Spleen (tissue), 11 donors: ENCODE results near the gene CAMKV. TPM values are rescaled to one million over a fixed set of nuclear protein-coding genes. Genes with fewer than 3 reads are reported as not detected.

ENCODE experiments used
- DNase-seq: peaks from one replicate; pipeline ENCODE4 v3.0.0-alpha.2; 2020
- H3K27ac ChIP-seq, 8 donors: fragments of 200-600 bp; sonication (generic) in 7 of 8; 1 replicate in 4 of 8; 2 replicates in 4 of 8; pipeline versions ENCODE4 v1.5.0 to v1.8.0; 2016 to 2021; ENCODE audit warnings: inconsistent platforms in 4 of 8, mild to moderate bottlenecking in 4 of 8, moderate library complexity in 1 of 8
- H3K27me3 ChIP-seq, 7 donors: fragments of 200-600 bp; sonication (generic) in 6 of 7; replicated peaks in 1 of 7; 1 replicate in 4 of 7; 2 replicates in 3 of 7; pipeline versions ENCODE4 v1.5.0 to v1.8.0; 2016 to 2021; ENCODE audit warnings: inconsistent platforms in 3 of 7, mild to moderate bottlenecking in 1 of 7
- H3K36me3 ChIP-seq, 6 donors: fragments of 200-600 bp; sonication (generic) in 5 of 6; 1 replicate in 4 of 6; 2 replicates in 2 of 6; pipeline versions ENCODE4 v1.5.0 to v1.8.0; 2016 to 2021; ENCODE audit warnings: inconsistent platforms in 2 of 6
- H3K4me1 ChIP-seq, 6 donors: fragments of 200-600 bp; sonication (generic) in 5 of 6; 1 replicate in 3 of 6; 2 replicates in 3 of 6; pipeline versions ENCODE4 v1.5.0 to v1.8.0; 2016 to 2021; ENCODE audit warnings: inconsistent platforms in 3 of 6
- H3K4me3 ChIP-seq, 8 donors: fragments of 200-600 bp; sonication (generic) in 7 of 8; 1 replicate in 4 of 8; 2 replicates in 4 of 8; pipeline versions ENCODE4 v1.5.0 to v1.8.0; 2016 to 2021; ENCODE audit warnings: inconsistent platforms in 4 of 8, mild to moderate bottlenecking in 4 of 8, moderate library complexity in 2 of 8
- H3K9me3 ChIP-seq, 8 donors: fragments of 200-600 bp; sonication (generic) in 7 of 8; 1 replicate in 4 of 8; 2 replicates in 4 of 8; pipeline versions ENCODE4 v1.5.0 to v1.8.0; 2016 to 2021; ENCODE audit warnings: inconsistent platforms in 4 of 8
- POLR2A ChIP-seq, 3 donors: fragments of 450-650 bp; IDR thresholded peaks; one replicate each; pipeline ENCODE4 v1.5.1; 2017; ENCODE audit warnings: antibody characterized with exemption in 3 of 3, mild to moderate bottlenecking in 1 of 3
- POLR2AphosphoS5 ChIP-seq, 3 donors: sonication (generic); formaldehyde crosslinking; IDR thresholded peaks; one replicate each; pipeline ENCODE4 v1.5.1; 2017; ENCODE audit warnings: antibody characterized with exemption in 3 of 3
- WGBS, 5 donors: extraction: QIAGEN DNeasy Blood & Tissue Kit in 3 of 5; methylation state at CpG; one replicate each; pipeline versions ENCODE4 v1.1.5 to v1.1.7; 2013 to 2018; 5-methylcytosine and 5-hydroxymethylcytosine counted together
- intact Hi-C: fragments of 100-400 bp; cut with DNase I; formaldehyde crosslinking; loops from one replicate; pipeline ENCODE4 v1.15.0; 2023; ENCODE audit warnings: low total_unique reads
- polyA plus RNA-seq, 3 donors: library from polyadenylated mRNA; stranded (reverse); fragments of 200-250 nt; gene quantifications; one replicate each; pipeline ENCODE4 v1.2.1, GENCODE V29; 2013
- total RNA-seq, 7 donors: library from RNA; depleted of rRNA in 3 of 7; stranded (reverse); fragments of >200 nt in 3 of 7; fragmentation: NEBNext Ultra II Directional in 4 of 7; extraction: Animal tissue kit (Norgen Biotek cat#: 25700) in 4 of 7; gene quantifications; one replicate each; pipeline versions ENCODE4 v1.1.0 to v1.2.1, GENCODE V29; 2016 to 2021
- TF ChIP-seq, protein P1 (sequence below), 11 experiments: fragments of 200-600 bp in 7 of 11; fragments of 450-650 bp in 4 of 11; sonication (generic) in 4 of 11; IDR thresholded peaks in 8 of 11; conservative IDR thresholded peaks in 3 of 11; 1 replicate in 7 of 11; 2 replicates in 4 of 11; pipeline versions ENCODE4 v1.4.0 to v1.8.0; 2016 to 2021; ENCODE audit warnings: antibody characterized with exemption in 11 of 11, inconsistent platforms in 4 of 11, mild to moderate bottlenecking in 1 of 11
- donor health status: healthy with polysubstance abuse.
- donor health status: DM: no; HTN: no; CAD: no; lungs with moderate emphysema.
- donor health status: DM: no; HTN: no; CAD: no.
- donor health status: Bipolar disorder and iron deficiency.
- donor health status: healthy.
- donor health status: DM: no; HTN: no; CAD: no.
- donor health status: DM: yes; HTN: yes; CAD: no.

CAMKV gene
- total and polyA plus RNA-seq, 10 donors: not detected

- 54 to 85% (median 64%) methylated on average over 2 to 5 of the region's 5 CpGs for WGBS, 5 donors
- Histone ChIP-seq H3K4me1 (peaks cover 0 to 25% (median 17%) of the 10 kb centered on the region in 6 donors), H3K36me3 (no peaks in the 10 kb centered on the region), H3K4me3 (no peak overlapping the region), H3K9me3 (no peaks in the 10 kb centered on the region), H3K27ac (no peak overlapping the region), H3K27me3 (no peaks in the 10 kb centered on the region)
- TF ChIP-seq, protein P1, sequence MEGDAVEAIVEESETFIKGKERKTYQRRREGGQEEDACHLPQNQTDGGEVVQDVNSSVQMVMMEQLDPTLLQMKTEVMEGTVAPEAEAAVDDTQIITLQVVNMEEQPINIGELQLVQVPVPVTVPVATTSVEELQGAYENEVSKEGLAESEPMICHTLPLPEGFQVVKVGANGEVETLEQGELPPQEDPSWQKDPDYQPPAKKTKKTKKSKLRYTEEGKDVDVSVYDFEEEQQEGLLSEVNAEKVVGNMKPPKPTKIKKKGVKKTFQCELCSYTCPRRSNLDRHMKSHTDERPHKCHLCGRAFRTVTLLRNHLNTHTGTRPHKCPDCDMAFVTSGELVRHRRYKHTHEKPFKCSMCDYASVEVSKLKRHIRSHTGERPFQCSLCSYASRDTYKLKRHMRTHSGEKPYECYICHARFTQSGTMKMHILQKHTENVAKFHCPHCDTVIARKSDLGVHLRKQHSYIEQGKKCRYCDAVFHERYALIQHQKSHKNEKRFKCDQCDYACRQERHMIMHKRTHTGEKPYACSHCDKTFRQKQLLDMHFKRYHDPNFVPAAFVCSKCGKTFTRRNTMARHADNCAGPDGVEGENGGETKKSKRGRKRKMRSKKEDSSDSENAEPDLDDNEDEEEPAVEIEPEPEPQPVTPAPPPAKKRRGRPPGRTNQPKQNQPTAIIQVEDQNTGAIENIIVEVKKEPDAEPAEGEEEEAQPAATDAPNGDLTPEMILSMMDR (IDR thresholded peaks at IDR 0.05 in 8 of 11, conservative IDR thresholded peaks at IDR 0.05 in 3 of 11): peak in 1 of 11 experiments; percentile 15
- TF ChIP-seq POLR2A (IDR thresholded peaks at IDR 0.05): no peak
- intact Hi-C loops: no loop called here
- DNase-seq: no peak
These were observed 30.1 kb upstream of the CAMKV start for GRCh38 chr3:49899815-49900214.

- TF ChIP-seq POLR2AphosphoS5 (IDR thresholded peaks at IDR 0.05): no peak
- no peak for TF ChIP-seq POLR2A (IDR thresholded peaks at IDR 0.05)
- TF ChIP-seq, protein P1 (IDR thresholded peaks at IDR 0.05 in 8 of 11, conservative IDR thresholded peaks at IDR 0.05 in 3 of 11): no peak
- DNase-seq: no peak
These were observed 29.3 kb upstream of the CAMKV start for GRCh38 chr3:49898991-49899390.

GRCh38 chr3:49896345-49896744 lies 26.6 kb upstream of the CAMKV start:
- intact Hi-C loops: no loop called here
- H3K27ac ChIP-seq: no peak overlapping the region
- DNase-seq: no peak
- WGBS, 5 donors: 80 to 88% (median 85%) methylated on average over 3 to 5 of the region's 5 CpGs
- no peak overlapping the region for H3K4me3 ChIP-seq
- TF ChIP-seq, protein P1 (IDR thresholded peaks at IDR 0.05 in 8 of 11, conservative IDR thresholded peaks at IDR 0.05 in 3 of 11): no peak
- TF ChIP-seq POLR2A (IDR thresholded peaks at IDR 0.05): no peak
- TF ChIP-seq POLR2AphosphoS5 (IDR thresholded peaks at IDR 0.05): no peak
- H3K27me3 ChIP-seq: no peaks in the 10 kb centered on the region
- no peaks in the 10 kb centered on the region for H3K36me3 ChIP-seq
- H3K9me3 ChIP-seq: no peaks in the 10 kb centered on the region
- H3K4me1 ChIP-seq: no peaks in the 10 kb centered on the region

More at GRCh38 chr3:49898991-49899390, 29.3 kb upstream of the CAMKV start:
- Histone ChIP-seq H3K36me3 (no peaks in the 10 kb centered on the region), H3K27me3 (no peaks in the 10 kb centered on the region), H3K9me3 (no peaks in the 10 kb centered on the region), H3K4me1 (peaks cover 0 to 17% (median 9%) of the 10 kb centered on the region in 6 donors), H3K27ac (no peak overlapping the region), H3K4me3 (no peak overlapping the region)
- 79 to 96% (median 84%) methylated on average over 3 to 6 of the region's 6 CpGs for WGBS, 5 donors
- intact Hi-C loops: no loop called here

DNA sequence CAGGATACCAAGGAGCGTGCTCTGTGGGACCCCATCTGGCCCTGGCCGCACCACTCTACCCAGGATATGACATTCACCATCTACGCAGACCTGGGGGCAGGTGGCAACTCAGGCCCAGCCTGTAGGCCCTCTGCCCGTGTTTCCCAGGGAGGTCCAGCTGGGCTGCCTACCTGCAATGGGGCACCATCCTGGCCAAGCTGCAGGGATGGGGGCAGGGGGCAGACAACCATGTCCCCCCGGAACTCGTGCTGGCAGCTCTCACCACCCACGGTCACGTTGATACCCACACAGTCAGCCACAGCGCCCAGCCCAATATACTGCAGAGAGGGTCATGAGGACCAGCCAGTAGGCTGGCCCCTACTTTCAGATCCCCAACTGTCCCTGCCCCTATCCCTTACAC lies 26.1 kb upstream of the CAMKV start:
- intact Hi-C loops: no loop called here
- 92 to 100% (median 96%) methylated on average over 2 to 9 of the region's 9 CpGs for WGBS, 5 donors
- no peak for DNase-seq
- no peaks in the 10 kb centered on the region for H3K27me3 ChIP-seq
- no peaks in the 10 kb centered on the region for H3K4me1 ChIP-seq
- no peak overlapping the region for H3K27ac ChIP-seq
- H3K36me3 ChIP-seq: no peaks in the 10 kb centered on the region
- H3K4me3 ChIP-seq: no peak overlapping the region
- H3K9me3 ChIP-seq: no peaks in the 10 kb centered on the region
- TF ChIP-seq POLR2A (IDR thresholded peaks at IDR 0.05): no peak
- TF ChIP-seq POLR2AphosphoS5 (IDR thresholded peaks at IDR 0.05): no peak

DNA sequence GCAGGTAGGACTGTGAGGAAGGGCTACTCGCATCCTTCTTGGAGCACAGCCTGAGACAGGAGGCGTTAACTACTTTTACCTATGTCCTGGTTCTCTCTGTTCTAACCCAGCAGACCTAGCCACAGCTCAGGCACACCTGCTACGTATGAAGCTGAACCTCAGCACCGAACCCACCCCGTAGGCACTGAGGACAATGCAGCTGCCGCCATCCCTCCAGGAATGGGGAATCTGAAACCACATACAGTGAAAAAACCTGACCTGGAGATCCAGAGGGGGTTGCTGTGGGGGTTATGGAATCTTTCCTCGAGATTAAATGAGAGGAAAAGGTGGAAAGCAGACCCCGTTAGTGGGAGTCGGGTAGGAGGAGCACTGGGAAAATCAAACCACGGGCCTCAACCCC lies 19.6 kb upstream of the CAMKV start:
- no peaks in the 10 kb centered on the region for H3K9me3 ChIP-seq
- TF ChIP-seq POLR2A (IDR thresholded peaks at IDR 0.05): no peak
- TF ChIP-seq, protein P1 (IDR thresholded peaks at IDR 0.05 in 8 of 11, conservative IDR thresholded peaks at IDR 0.05 in 3 of 11): no peak
- no peak for TF ChIP-seq POLR2AphosphoS5 (IDR thresholded peaks at IDR 0.05)
- no peaks in the 10 kb centered on the region for H3K36me3 ChIP-seq
- no peak for DNase-seq
- WGBS, 5 donors: 78 to 85% (median 84%) methylated on average over 10 of the region's 10 CpGs
- no peaks in the 10 kb centered on the region for H3K27me3 ChIP-seq
- H3K4me3 ChIP-seq: no peak overlapping the region
- intact Hi-C loops: no loop called here
- no peaks in the 10 kb centered on the region for H3K4me1 ChIP-seq
- H3K27ac ChIP-seq: no peak overlapping the region
